Measurements from ENCODE around the gene SIGLEC7.

The SIGLEC7 gene

DNA sequence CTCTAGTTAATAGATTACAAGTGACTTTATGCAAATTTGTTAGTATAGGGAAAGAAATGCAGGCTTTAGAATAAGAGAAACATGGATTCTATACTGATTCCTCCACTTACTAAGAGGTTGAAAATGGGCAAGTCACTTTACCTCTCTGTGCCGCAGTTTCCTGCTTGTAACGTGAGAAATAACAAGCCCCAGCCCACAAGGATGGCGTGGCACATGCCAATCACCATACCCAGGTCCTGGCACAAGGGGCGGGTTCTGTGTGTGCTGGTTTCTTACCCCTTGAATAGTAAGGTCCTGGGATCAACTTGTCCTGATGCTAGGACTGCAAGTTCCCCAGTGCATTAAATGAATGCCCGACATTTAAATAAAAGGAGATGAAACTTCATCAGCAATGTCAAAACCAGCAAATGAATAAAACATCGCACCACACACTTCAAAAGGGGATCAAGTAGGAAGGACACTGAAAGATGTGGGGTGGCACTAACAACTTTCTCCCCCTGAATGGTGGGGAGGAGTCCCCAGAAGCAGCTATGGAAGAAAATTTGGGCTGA is 25.3 kb upstream of the SIGLEC7 start:
- no peak for DNase-seq (ENCODE audit: low read depth in 2 of 2)

DNA sequence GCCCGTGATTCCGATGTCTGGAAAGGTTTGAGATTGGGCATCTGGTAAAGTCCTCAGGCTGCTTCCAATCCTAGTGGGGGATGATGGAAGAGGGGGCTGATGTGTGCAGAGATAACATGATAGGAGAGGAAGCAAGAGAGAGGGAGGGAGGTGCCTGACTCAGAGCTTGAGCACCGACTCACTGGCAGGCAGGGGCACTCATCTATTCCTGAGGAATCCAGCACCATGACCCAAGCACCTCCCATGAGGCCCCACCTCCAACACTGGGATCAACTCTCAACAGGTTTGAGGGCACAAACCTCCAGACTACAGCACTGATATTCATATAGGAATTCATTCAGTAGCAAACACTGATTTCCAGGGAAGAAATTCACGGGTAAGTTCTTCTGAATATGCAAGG is 23.0 kb upstream of the SIGLEC7 start:
- no peak for DNase-seq (ENCODE audit: low read depth in 2 of 2)

DNA sequence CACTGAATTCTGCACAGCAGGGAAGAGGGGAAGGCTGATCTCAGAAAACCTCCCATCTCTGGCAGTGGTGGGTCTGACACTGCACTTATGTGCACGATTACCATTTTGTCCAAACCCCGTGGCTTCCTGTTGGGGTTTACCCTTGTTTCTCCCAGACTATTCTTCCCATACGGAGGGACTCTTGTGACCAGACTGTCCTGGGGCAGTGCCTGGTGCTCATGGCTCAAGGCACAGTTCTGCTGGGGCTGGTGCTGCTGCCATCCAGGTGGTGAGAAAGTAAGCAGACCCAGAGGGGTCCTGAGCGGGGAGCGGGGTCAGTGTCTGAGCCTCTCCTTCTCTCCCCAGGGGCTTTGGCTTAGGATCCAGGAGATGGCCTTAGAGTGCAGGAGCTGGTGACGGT is 22.5 kb upstream of the SIGLEC7 start:
- DNase-seq (ENCODE audit: low read depth in 2 of 2), result no peak

DNA sequence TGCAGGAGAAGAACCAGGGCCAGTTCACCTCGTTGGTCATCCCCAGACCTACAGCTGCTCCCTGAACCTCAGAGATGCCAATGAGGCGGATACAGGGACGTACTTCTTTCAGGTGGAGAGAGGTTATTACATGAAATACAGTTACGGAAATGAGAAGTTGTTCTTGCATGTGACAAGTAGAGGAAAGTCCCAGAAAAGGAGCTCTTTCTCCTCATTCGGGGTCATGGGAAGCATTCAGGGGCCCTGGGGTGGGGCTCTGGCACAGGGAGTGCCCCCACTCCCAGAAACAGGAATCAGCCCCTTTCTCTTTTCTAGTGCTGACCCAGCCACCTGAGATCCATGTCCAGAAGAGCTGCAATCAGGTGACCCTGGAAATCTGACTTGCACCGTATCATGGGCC is 21.9 kb upstream of the SIGLEC7 start:
- no peak for DNase-seq (ENCODE audit: low read depth in 2 of 2)

DNA sequence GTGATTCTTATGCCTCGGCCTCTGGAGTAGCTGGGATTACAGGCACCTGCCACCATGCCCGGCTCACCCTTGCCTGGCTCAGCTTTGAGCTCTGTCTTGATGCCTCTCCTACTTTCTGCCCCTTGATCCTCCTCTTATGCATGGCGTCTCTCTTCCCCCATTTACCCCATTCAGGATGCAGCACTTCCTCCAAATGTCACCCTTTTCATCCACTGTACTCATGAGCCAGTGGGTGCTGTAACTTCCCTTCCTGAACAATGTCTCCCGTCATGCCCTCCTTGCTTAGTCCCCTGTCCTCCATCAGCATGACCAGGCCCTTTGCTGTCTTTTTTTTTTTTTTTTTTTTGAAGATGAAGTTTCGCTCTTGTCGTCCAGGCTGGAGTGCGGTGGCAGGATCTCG is 20.8 kb upstream of the SIGLEC7 start:
- DNase-seq (ENCODE audit: low read depth in 2 of 2), result no peak

DNA sequence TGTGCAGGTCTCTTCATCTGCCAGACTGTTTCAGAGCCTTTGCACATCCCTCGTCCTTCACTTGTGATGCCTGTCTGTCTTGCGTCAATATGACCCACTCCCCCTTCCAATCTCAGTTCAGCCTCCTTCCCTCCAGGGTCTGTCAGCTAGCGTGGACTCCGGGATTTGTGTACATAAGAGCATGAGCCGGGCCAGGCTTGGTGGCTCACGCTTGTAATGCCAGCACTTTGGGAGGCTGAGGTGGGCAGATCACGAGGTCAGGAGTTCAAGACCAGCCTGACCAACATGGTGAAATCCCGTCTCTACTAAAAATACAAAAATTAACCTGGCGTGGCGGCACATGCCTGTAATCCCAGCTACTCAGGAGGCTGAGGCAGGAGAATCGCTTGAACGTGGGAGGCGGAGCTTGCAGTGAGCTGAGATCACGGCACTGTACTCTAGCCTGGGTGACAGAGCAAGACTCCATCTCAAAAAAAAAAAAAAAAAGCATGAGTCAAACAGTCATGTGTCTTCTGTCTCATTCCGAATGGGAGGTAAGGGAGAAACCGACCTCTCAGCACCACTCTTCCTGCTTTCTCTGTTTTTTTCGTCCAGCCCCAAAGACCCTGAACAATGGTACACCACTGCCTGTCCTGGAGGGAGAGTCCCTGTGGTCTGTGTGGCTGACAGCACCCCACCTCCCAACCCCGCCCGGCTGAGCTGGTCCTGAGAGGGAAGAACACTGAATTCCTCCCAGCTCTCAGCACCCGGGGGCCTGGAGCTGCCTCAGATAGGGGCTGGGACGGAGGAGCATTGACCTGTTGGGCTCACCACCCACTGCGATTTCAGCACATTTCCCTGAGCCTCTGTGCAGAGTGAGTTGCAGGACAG is 19.8 kb upstream of the SIGLEC7 start:
- no peak for DNase-seq (ENCODE audit: low read depth in 2 of 2)

DNA sequence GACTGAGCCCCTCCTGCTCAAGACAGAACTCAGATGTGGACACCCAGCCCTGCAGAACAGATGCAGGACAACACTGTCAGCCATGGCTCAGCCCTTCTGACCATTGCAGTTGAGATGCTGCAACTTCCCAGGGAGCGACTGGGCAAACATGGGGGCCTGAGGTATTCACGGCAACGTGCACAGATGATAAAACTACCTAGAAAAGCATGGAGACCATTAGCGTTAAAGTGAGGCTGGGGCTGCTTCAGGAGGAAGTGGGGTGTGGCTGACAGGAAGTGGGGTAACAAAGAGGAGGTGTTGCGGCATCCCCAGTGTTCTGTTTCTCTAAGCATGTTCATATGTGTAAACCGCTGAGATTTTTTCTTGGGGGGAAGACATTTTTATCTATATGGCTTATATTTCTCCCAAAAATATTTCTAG is 18.7 kb upstream of the SIGLEC7 start:
- no peak for DNase-seq (ENCODE audit: low read depth in 2 of 2)

DNA sequence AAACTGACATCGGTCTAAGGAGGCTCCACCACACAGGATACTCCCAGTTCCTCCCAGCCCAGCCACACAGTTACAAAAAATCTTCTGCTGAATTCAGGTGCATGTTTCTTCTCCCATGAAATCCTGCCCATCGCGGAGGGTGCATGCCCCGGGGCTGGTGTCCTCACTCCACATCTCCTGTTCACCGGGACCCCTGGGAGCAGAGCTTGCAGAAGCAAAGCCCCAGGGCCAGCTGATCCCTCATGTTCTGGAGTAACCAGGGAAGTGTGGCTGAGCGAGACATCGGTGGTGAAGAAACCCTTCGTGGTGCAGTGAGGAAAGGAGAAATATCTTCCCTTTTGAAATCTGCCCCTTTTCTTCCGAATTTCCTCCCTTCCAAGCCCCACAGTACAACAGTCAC is 18.3 kb upstream of the SIGLEC7 start:
- DNase-seq (ENCODE audit: low read depth in 2 of 2), result no peak

DNA sequence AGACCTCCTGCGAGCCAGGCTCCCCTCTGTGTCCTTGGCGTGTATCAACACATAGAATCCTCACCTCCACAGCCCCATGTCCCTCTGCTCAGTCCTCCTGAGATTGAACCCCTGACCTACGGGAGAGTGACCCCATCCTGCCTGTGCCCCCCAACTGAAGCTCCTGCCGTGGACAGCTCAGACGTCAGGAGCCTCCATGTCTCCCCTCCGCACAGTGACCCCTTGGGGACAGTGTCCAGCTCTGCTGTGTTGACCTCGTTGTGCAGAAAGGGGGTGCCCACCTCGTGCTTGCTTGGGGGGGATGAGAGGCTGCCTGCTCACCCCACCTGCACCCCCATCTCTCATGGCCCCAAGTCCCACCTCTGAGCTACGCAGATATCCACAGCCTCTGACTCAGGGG is 17.9 kb upstream of the SIGLEC7 start:
- DNase-seq (ENCODE audit: low read depth in 2 of 2), result no peak

DNA sequence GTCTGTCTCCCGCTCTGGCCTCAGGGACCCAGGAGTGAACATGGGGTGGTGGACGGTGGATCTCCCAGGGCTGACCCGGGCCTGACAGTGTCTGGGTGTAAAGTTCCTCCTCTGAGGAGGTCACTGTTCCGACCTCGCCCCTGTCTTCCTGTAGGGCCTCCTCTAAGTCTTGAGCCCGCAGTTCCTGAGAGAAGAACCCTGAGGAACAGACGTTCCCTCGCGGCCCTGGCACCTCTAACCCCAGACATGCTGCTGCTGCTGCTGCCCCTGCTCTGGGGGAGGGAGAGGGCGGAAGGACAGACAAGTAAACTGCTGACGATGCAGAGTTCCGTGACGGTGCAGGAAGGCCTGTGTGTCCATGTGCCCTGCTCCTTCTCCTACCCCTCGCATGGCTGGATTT is 17.4 kb upstream of the SIGLEC7 start, which contains the start of gene SIGLEC9:
SIGLEC9 (plus strand) TSS at position 178 of the 400 bp plus-strand sequence; CDS start at position 247, 69 bp downstream.
- DNase-seq (ENCODE audit: low read depth in 2 of 2), result no peak

DNA sequence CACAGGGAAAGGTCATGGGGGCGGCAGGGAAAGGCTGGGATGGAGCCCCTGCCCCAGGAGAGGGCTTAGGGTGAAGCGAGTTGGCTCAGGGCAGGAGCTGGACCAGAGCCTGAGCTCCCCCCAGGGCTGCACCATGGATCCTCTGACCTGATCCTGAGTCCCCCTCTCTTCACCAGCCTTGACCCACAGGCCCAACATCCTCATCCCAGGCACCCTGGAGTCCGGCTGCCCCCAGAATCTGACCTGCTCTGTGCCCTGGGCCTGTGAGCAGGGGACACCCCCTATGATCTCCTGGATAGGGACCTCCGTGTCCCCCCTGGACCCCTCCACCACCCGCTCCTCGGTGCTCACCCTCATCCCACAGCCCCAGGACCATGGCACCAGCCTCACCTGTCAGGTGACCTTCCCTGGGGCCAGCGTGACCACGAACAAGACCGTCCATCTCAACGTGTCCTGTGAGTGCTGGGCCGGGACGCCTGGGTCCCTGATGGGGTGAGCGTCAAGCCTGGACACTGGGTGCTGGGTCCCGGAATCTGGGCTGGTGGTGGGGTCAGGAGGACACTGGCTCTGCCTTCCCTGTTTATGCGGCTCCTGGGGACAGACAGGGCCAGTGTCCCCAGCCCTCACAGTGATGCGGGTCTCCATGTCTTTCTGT is 16.6 kb upstream of the SIGLEC7 start:
- no peak for DNase-seq (ENCODE audit: low read depth in 2 of 2)

DNA sequence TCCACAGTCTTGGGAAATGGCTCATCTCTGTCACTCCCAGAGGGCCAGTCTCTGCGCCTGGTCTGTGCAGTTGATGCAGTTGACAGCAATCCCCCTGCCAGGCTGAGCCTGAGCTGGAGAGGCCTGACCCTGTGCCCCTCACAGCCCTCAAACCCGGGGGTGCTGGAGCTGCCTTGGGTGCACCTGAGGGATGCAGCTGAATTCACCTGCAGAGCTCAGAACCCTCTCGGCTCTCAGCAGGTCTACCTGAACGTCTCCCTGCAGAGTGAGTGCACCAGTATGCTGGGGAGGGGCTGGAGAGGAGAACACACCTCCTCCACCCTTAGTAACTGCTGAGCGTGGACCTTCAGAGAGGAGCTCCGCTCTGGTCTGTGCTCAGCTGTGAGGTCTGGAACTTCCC is 15.1 kb upstream of the SIGLEC7 start:
- no peak for DNase-seq (ENCODE audit: low read depth in 2 of 2)

DNA sequence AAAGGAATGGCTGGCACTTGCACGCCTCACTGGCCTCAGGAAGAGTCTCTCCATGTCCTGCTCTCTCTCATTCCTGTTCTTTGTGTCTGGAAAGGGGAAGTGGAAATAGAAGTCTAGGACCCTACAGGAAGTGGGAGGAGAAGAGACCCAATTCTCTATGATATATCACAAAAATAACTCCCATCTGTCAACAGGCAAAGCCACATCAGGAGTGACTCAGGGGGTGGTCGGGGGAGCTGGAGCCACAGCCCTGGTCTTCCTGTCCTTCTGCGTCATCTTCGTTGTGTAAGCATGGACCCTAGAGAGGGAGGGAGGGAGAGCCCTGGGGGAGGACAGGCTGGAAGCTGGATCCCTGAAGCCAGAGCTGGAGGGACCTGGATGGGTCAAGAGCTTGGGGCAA is 14.3 kb upstream of the SIGLEC7 start:
- no peak for DNase-seq (ENCODE audit: low read depth in 2 of 2)

DNA sequence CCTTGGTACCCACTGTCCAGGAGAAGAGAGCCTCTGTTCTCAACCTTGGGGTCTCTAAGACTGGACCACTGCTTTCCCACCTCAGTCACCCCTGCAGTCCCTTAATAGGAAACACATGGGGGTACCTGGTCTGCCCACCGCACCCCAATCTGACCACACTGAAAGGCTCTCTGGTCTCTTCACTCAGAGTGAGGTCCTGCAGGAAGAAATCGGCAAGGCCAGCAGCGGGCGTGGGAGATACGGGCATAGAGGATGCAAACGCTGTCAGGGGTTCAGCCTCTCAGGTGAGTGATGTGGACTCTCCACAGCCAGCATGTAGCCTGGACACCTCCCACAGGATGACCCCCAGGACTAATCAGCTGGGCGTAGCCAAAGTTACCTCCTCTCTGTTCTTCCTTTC is 13.9 kb upstream of the SIGLEC7 start:
- no peak for DNase-seq (ENCODE audit: low read depth in 2 of 2)

DNA sequence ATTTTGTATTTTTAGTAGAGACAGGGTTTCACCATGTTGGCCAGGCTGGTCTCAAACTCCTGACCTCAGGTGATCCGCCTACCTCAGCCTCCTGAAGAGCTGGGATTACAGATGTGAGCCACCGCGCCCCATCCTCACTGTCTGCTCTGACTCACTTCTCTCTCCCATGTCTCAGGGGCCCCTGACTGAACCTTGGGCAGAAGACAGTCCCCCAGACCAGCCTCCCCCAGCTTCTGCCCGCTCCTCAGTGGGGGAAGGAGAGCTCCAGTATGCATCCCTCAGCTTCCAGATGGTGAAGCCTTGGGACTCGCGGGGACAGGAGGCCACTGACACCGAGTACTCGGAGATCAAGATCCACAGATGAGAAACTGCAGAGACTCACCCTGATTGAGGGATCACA is 12.4 kb upstream of the SIGLEC7 start:
- DNase-seq (ENCODE audit: low read depth in 2 of 2), result no peak

DNA sequence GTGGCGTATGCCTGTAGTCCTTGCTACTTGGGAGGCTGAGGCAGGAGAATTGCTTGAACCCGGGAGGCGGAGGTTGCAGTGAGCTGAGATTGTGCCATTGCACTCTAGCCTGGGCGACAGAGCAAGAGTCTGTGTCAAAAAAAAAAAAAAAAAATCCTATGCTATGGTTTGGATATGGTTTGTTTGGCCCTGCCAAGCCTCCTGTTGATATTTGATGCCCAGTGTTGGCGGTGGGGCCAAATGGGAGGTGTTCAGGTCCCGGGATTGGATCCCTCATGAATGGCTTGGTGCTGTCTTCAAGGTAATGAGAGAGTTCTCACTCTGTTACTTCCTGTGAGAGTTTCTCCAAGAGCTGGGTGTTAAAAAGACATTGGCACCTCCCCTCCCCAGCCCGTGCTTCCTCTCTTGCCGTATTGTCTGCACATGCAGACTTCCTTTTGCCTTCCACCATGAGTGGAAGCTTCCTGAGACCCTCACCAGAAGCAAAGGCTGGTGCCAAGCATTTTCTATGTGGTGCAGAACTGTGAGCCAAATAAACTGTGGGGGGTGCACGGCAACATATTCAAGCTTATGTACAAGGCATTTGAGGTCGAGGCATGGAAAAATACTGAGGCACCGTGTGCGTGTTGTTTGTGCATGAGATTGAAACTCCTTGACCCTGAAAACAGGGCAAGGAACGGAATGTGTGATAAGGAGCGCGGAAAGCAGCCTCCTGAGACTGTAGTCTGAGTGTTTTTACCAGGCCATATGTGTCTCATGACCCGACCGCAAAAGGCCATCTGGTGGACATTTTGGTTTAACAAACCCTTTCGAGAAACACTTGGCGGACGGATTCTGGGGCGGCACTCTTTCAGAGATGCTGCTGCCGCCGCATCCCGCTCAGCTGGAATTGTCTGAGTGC is 10.1 kb upstream of the SIGLEC7 start:
- DNase-seq (ENCODE audit: low read depth in 2 of 2), result no peak

DNA sequence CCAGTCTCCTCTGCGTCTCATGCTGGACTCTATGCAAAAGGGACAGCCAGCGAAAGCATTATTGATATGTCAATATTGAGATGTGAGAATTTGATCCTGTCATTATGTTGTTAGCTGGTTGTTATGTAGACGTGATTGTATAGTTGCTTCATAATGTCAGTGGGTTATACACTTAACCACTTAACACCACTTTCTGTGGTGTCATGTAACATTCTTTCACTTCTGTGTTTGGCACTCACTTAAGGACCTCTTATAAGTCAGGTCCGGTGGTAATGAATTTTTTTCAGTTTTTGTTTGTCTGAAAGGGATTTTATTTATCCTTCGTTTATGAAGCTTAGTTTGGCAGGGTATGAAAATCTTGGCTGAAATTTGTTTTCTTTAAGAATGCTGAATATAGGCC is 7.1 kb upstream of the SIGLEC7 start:
- DNase-seq (ENCODE audit: low read depth in 2 of 2), result no peak

DNA sequence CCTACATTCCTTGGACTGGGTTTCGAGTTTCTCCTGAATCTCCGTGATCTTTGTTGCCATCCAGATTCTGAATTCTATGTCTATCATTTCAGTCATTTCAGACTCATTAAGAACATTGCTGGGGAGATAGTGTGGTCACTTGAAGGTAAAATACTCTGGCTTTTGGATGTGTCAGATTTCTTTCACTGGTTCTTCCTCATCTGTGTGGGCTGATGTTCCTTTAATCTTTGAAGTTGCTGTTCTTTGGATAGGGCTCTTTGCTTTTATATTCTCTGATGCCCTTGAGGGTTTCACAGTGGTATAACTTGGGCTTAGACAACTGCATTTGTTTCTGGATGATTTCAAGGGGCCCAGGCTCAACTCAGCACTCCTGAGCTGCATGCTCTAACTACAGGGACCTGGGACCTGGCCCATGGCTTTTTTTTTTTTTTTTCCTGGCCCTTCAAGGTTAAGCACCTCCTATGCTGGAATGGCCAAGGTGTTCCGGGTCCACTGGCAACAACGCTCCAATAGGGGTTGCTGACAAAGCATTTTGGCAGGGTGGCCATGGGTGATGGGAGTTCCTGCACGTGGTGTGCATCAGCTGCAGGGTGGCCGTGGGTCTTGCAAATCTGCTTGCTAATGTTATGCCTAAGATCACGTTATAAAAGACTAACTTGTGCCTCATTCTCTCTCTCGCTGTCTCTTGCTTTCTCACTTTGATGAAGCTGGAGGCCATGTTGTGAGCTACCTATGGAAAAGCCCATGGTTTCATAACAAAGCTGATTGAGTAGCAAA is 5.9 kb upstream of the SIGLEC7 start:
- no peak for DNase-seq (ENCODE audit: low read depth in 2 of 2)

DNA sequence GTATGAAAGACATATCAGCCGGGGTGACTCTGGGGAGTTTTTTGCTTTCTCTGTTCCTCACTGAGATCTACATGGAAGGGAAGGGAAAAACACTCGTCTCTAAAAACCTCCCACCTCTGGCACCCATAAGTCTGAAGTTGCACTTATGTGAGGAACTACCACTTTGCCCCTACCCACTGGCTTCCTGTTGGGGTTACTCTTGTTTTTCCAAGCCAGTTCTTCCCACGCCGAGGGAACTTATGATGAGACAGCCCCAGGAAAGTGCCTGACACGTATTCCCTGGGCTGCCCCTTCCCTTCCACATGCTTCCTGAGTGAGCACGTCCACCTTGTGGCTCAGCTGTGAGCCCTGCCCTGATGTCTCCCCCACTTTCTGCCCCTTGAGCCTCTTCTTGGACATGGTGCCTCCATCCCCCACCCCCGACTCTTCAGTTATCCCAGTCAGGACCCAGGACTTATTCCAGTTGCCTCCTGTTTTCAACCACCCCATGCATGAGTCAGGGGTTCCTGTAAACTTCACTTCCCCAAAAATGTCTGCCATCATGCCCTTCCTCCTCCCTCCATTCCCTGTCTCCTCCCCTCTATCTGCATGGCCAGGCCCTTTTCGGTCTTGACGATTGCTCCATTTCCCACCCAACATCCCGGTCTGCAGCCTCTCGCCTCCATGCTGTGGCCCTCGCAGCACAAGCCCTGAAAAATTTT is 5.1 kb upstream of the SIGLEC7 start:
- DNase-seq (ENCODE audit: low read depth in 2 of 2), result no peak

DNA sequence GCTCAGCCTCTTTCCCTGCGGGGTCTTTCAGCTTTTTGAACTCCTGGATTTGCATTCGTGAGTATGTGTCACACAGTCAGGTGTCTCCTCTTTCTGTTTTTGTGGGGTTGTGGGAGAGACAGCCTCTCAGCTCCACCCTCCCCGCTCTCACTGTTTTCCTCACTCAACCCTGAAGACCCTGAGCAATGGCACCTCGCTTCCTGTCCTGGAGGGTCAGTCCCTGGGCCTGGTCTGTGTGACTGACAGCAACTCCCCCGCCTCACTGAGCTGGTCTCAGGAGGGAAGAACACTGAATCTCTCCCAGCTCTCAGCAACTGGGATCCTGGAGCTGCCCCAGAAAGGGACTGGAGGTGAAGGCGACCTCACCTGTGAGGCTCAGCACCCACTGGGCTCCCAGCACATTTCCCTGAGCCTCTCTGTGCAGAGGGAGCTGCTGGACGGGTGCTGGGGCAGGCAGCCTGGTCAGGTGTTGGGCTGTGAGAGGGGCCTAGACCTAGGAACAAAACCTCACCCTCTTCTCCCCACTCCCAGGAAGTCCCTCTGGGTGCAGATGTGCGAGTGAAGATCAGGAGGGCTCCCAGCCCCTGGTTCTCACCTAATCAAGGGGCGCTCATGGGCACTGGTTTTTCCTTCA is 4.2 kb upstream of the SIGLEC7 start:
- no peak for DNase-seq (ENCODE audit: low read depth in 2 of 2)
